ENCODE results near the gene TRAK1.

The TRAK1 gene

GRCh38 chr3:42274266-42274665, 183.1 kb downstream of the TRAK1 start:
- no peak for DNase-seq (ENCODE audit: low read depth in 2 of 2)

GRCh38 chr3:42275217-42275616, 184.1 kb downstream of the TRAK1 start:
- no peak for DNase-seq (ENCODE audit: low read depth in 2 of 2)
